Trophoblast cell (in vitro differentiated cells and primary cell): ENCODE data around the gene OXGR1.

Experiments
- DNase-seq, 2 donors: peaks; one replicate each; pipeline ENCODE4 v3.0.0-alpha.2; 2016
- H2AFZ ChIP-seq: 2 replicates; pipeline ENCODE4 v1.6.1; 2013; ENCODE audit warnings: low read length, moderate library complexity, mild to moderate bottlenecking; ENCODE audit not compliant: insufficient read depth, poor library complexity
- H2AK5ac ChIP-seq: 2 replicates; pipeline ENCODE4 v1.6.1; 2013; ENCODE audit warnings: mild to moderate bottlenecking, low read length
- H2BK120ac ChIP-seq: 2 replicates; pipeline ENCODE4 v1.6.1; 2013; ENCODE audit warnings: low read length, mild to moderate bottlenecking, moderate library complexity; ENCODE audit not compliant: insufficient read depth, poor library complexity
- H2BK12ac ChIP-seq: 2 replicates; pipeline ENCODE4 v1.6.1; 2013; ENCODE audit warnings: mild to moderate bottlenecking, low read length, moderate library complexity
- H2BK5ac ChIP-seq: 2 replicates; pipeline ENCODE4 v1.6.1; 2013; ENCODE audit warnings: low read length, low read depth, moderate library complexity, mild to moderate bottlenecking; ENCODE audit not compliant: poor library complexity
- H3K14ac ChIP-seq: 2 replicates; pipeline ENCODE4 v1.6.1; 2013; ENCODE audit warnings: mild to moderate bottlenecking, low read length
- H3K18ac ChIP-seq: 2 replicates; pipeline ENCODE4 v1.6.1; 2013; ENCODE audit warnings: mild to moderate bottlenecking, low read length
- H3K23ac ChIP-seq: 2 replicates; pipeline ENCODE4 v1.6.1; 2013; ENCODE audit warnings: low read length
- H3K27ac ChIP-seq: 2 replicates; pipeline ENCODE4 v1.5.1; 2013; ENCODE audit warnings: low read depth, mild to moderate bottlenecking, inconsistent platforms, low read length, moderate library complexity
- H3K27me3 ChIP-seq: 2 replicates; pipeline ENCODE4 v1.6.1; 2013; ENCODE audit warnings: inconsistent platforms, mild to moderate bottlenecking, low read length, moderate library complexity; ENCODE audit not compliant: insufficient read depth
- H3K36me3 ChIP-seq, 2 experiments: 1 replicate in 1 of 2; 2 replicates in 1 of 2; pipeline ENCODE4 v1.6.1; 2013; ENCODE audit warnings: low read length in 2 of 2, mild to moderate bottlenecking in 2 of 2, moderate library complexity in 1 of 2; ENCODE audit not compliant: insufficient read depth in 2 of 2, control insufficient read depth in 1 of 2
- H3K4ac ChIP-seq: 2 replicates; pipeline ENCODE4 v1.6.1; 2013; ENCODE audit warnings: low read depth, mild to moderate bottlenecking, low read length, moderate library complexity
- H3K4me1 ChIP-seq, 2 experiments: 1 replicate in 1 of 2; 2 replicates in 1 of 2; pipeline ENCODE4 v1.6.1; 2013; ENCODE audit warnings: low read length in 2 of 2, mild to moderate bottlenecking in 2 of 2, moderate library complexity in 1 of 2; ENCODE audit not compliant: insufficient read depth in 2 of 2, control insufficient read depth in 1 of 2
- H3K4me2 ChIP-seq: 2 replicates; pipeline ENCODE4 v1.6.1; 2013; ENCODE audit warnings: inconsistent platforms, mild to moderate bottlenecking, low read length, moderate library complexity
- H3K4me3 ChIP-seq: 2 replicates; pipeline ENCODE4 v1.5.1; 2013; ENCODE audit warnings: mild to moderate bottlenecking, low read depth, low read length, inconsistent platforms
- H3K79me1 ChIP-seq: one replicate; pipeline ENCODE4 v1.6.1; 2013; ENCODE audit warnings: low read length
- H3K79me2 ChIP-seq: 2 replicates; pipeline ENCODE4 v1.6.1; 2013; ENCODE audit warnings: low read length, mild to moderate bottlenecking; ENCODE audit not compliant: control insufficient read depth, insufficient read depth, poor library complexity
- H3K9ac ChIP-seq: 2 replicates; pipeline ENCODE4 v1.6.1; 2013; ENCODE audit warnings: mild to moderate bottlenecking, low read length
- H3K9me3 ChIP-seq: 2 replicates; pipeline ENCODE4 v1.6.1; 2013; ENCODE audit warnings: low read depth, mild to moderate bottlenecking, control low read depth, inconsistent platforms, low read length; ENCODE audit not compliant: insufficient read depth
- H4K12ac ChIP-seq: 2 replicates; pipeline ENCODE4 v1.6.1; 2013; ENCODE audit warnings: low read depth, mild to moderate bottlenecking, low read length, moderate library complexity
- H4K8ac ChIP-seq: 2 replicates; pipeline ENCODE4 v1.6.1; 2013; ENCODE audit warnings: low read depth, mild to moderate bottlenecking, low read length, moderate library complexity
- H4K91ac ChIP-seq: one replicate; pipeline ENCODE4 v1.6.1; 2013; ENCODE audit warnings: low read depth, mild to moderate bottlenecking, low read length, moderate library complexity
- WGBS: extraction: QIAGEN DNeasy Blood & Tissue Kit; methylation state at CpG from one replicate; pipeline ENCODE4 v1.1.7; 2013; ENCODE audit warnings: missing lambda C conversion rate; ENCODE audit not compliant: insufficient read length, insufficient coverage; ENCODE audit errors: extremely low coverage; 5-methylcytosine and 5-hydroxymethylcytosine counted together

Gene OXGR1

GRCh38 chr13:97018029-97018819 is 23.9 kb upstream of the OXGR1 start:
- H3K4me3 ChIP-seq, result no peak overlapping the region
- H2BK12ac ChIP-seq, result peak overlapping the region; percentile 44
- H3K4me1 ChIP-seq, result peaks cover 3 to 7% of the 10 kb centered on the region in 2 experiments
- H4K8ac ChIP-seq, result peak overlapping the region; percentile 72
- H3K23ac ChIP-seq, result no peak overlapping the region
- H3K4ac ChIP-seq, result peak overlapping the region; percentile 43
- H4K91ac ChIP-seq, result peak overlapping the region; percentile 95
- peaks cover 29% of the 10 kb centered on the region for H3K79me1 ChIP-seq
- H3K4me2 ChIP-seq, result peak overlapping the region; percentile 73
- H3K36me3 ChIP-seq, result no peaks in the 10 kb centered on the region
- H2AFZ ChIP-seq, result peak overlapping the region; percentile 61
- peak overlapping the region; percentile 65 for H3K14ac ChIP-seq
- peak overlapping the region; percentile 69 for H4K12ac ChIP-seq
- no CpG with 5 or more reads among the region's 13 CpGs for WGBS
- H3K18ac ChIP-seq, result peak overlapping the region; percentile 9
- H3K27ac ChIP-seq, result peak overlapping the region; percentile 98
- H3K9me3 ChIP-seq, result no peaks in the 10 kb centered on the region
- no peaks in the 10 kb centered on the region for H3K27me3 ChIP-seq
- H2BK120ac ChIP-seq, result peak overlapping the region; percentile 93
- DNase-seq, result peak; percentile 94 to 98
- H3K9ac ChIP-seq, result peak overlapping the region; percentile 54
- peaks cover 2% of the 10 kb centered on the region for H3K79me2 ChIP-seq
- peak overlapping the region; percentile 13 for H2AK5ac ChIP-seq
- peak overlapping the region; percentile 93 for H2BK5ac ChIP-seq

GRCh38 chr13:97017322-97017721 is 23.0 kb upstream of the OXGR1 start:
- Histone ChIP-seq H3K4ac (no peak overlapping the region), H3K9ac (no peak overlapping the region), H3K79me1 (peaks cover 27% of the 10 kb centered on the region), H3K9me3 (no peaks in the 10 kb centered on the region), H4K8ac (no peak overlapping the region), H2AK5ac (no peak overlapping the region), H3K4me3 (no peak overlapping the region), H3K27me3 (no peaks in the 10 kb centered on the region), H2BK120ac (peak overlapping the region; percentile 25), H3K36me3 (no peaks in the 10 kb centered on the region), H2AFZ (no peak overlapping the region), H3K23ac (no peak overlapping the region), H4K12ac (no peak overlapping the region), H3K27ac (peak overlapping the region; percentile 32), H3K79me2 (peaks cover 2% of the 10 kb centered on the region), H4K91ac (no peak overlapping the region), H3K4me1 (peaks cover 3 to 7% of the 10 kb centered on the region in 2 experiments), H3K4me2 (no peak overlapping the region), H3K18ac (no peak overlapping the region), H3K14ac (no peak overlapping the region), H2BK12ac (no peak overlapping the region), H2BK5ac (peak overlapping the region; percentile 73)
- no peak for DNase-seq

- H2BK120ac ChIP-seq, result no peak overlapping the region
- no peak overlapping the region for H2AK5ac ChIP-seq
- no peak overlapping the region for H3K4me2 ChIP-seq
- peak overlapping the region; percentile 70 for H4K91ac ChIP-seq
- no peak overlapping the region for H3K9ac ChIP-seq
- DNase-seq, result no peak
- H2AFZ ChIP-seq, result no peak overlapping the region
- H3K9me3 ChIP-seq, result no peaks in the 10 kb centered on the region
- WGBS, result no CpG with 5 or more reads among the region's 5 CpGs
- H3K79me2 ChIP-seq, result no peaks in the 10 kb centered on the region
- no peaks in the 10 kb centered on the region for H3K27me3 ChIP-seq
- H3K4ac ChIP-seq, result no peak overlapping the region
- H3K18ac ChIP-seq, result no peak overlapping the region
- H3K79me1 ChIP-seq, result peaks cover 20% of the 10 kb centered on the region
- H4K8ac ChIP-seq, result no peak overlapping the region
- H3K4me3 ChIP-seq, result no peak overlapping the region
- H3K14ac ChIP-seq, result no peak overlapping the region
- H3K27ac ChIP-seq, result no peak overlapping the region
- no peak overlapping the region for H4K12ac ChIP-seq
- H2BK5ac ChIP-seq, result peak overlapping the region; percentile 43
- H3K36me3 ChIP-seq, result no peaks in the 10 kb centered on the region
- peaks cover 2 to 3% of the 10 kb centered on the region in 2 experiments for H3K4me1 ChIP-seq
- H3K23ac ChIP-seq, result no peak overlapping the region
- peak overlapping the region; percentile 92 for H2BK12ac ChIP-seq
Observed at GRCh38 chr13:97015661-97016350, 21.5 kb upstream of the OXGR1 start.

DNA sequence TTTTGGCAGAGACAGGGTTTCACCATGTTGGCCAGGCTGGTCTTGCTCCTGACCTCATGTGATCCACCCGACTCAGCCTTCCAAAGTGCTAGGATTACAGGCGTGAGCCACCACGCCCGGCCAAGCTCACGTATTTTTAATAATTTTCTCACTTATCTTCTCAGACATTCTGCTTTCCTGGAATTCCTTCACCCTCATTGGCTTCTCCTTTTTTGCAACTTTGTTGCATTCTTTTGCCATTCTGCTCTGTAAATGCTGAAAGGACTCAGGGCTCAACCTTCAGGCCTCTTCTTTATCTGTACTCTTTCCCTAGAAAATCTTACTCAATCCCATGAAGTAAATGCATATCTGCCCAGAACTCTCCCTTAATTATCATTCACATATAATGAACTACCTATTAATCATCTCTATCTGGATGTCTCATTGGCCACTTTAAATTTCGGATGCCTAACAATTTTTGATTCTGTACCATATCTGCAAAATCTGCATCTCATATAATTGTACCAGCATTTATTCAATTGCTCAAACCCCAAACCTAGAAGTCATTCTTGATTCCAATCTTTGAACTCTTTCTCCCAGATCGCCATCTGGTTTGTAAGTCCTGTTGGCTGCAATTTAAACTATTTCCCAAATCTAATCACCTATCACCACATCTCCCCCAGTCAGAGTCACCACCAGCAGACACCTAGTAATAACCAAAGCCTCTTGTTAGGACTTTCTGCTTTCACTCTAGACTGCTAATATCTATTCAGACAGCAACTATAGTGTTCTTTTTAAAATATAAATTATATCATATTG is 18.2 kb upstream of the OXGR1 start:
- Histone ChIP-seq H2AFZ (no peak overlapping the region), H3K36me3 (no peaks in the 10 kb centered on the region), H2BK12ac (no peak overlapping the region), H3K23ac (no peak overlapping the region), H3K14ac (no peak overlapping the region), H3K4me2 (no peak overlapping the region), H3K4ac (no peak overlapping the region), H3K18ac (no peak overlapping the region), H3K27ac (no peak overlapping the region), H4K12ac (no peak overlapping the region), H3K27me3 (no peaks in the 10 kb centered on the region), H3K9ac (no peak overlapping the region), H3K4me1 (peaks cover 0 to 2% of the 10 kb centered on the region in 2 experiments), H3K79me1 (peaks cover 13% of the 10 kb centered on the region), H2BK120ac (peak overlapping the region; percentile 43), H3K4me3 (no peak overlapping the region), H4K91ac (no peak overlapping the region), H3K9me3 (no peaks in the 10 kb centered on the region), H2AK5ac (no peak overlapping the region), H2BK5ac (no peak overlapping the region), H4K8ac (no peak overlapping the region), H3K79me2 (no peaks in the 10 kb centered on the region)
- peak; percentile 80 to 97 for DNase-seq
- WGBS, result no CpG with 5 or more reads among the region's 7 CpGs
